Neuron (in vitro differentiated cells): Measurements from ENCODE around the gene E2F6.

Experiments used
- H2AFZ ChIP-seq: one replicate; pipeline ENCODE4 v1.6.1; 2013; ENCODE audit warnings: low read depth, mild to moderate bottlenecking, inconsistent platforms, low read length, moderate library complexity
- H3K27me3 ChIP-seq: one replicate; pipeline ENCODE4 v1.6.1; 2013; ENCODE audit warnings: low read length; ENCODE audit not compliant: insufficient read depth
- H3K36me3 ChIP-seq: one replicate; pipeline ENCODE4 v1.6.1; 2013; ENCODE audit warnings: low read length; ENCODE audit not compliant: insufficient read depth
- H3K4me1 ChIP-seq: one replicate; pipeline ENCODE4 v1.6.1; 2013; ENCODE audit warnings: low read length; ENCODE audit not compliant: insufficient read depth
- H3K4me3 ChIP-seq: 2 replicates; pipeline ENCODE4 v1.5.1; 2013; ENCODE audit warnings: mild to moderate bottlenecking, low read length, moderate library complexity
- H3K9me3 ChIP-seq: one replicate; pipeline ENCODE4 v1.6.1; 2013; ENCODE audit warnings: low read length

E2F6 gene

GRCh38 chr2:11430729-11431128 is 35.2 kb downstream of the E2F6 start:
- Histone ChIP-seq H3K4me3 (no peak overlapping the region), H3K9me3 (no peaks in the 10 kb centered on the region), H3K4me1 (no peaks in the 10 kb centered on the region), H3K27me3 (no peaks in the 10 kb centered on the region), H2AFZ (no peak overlapping the region), H3K36me3 (peaks cover 3% of the 10 kb centered on the region)

GRCh38 chr2:11427224-11427623 is 38.7 kb downstream of the E2F6 start:
- Histone ChIP-seq H3K27me3 (no peaks in the 10 kb centered on the region), H3K36me3 (peaks cover 3% of the 10 kb centered on the region), H3K4me1 (no peaks in the 10 kb centered on the region), H3K4me3 (no peak overlapping the region), H2AFZ (no peak overlapping the region), H3K9me3 (peaks cover 6% of the 10 kb centered on the region)

GRCh38 chr2:11422901-11423435 is 43.0 kb downstream of the E2F6 start:
- no peak overlapping the region for H3K4me3 ChIP-seq
- no peaks in the 10 kb centered on the region for H3K27me3 ChIP-seq
- no peak overlapping the region for H2AFZ ChIP-seq
- peaks cover 3% of the 10 kb centered on the region for H3K36me3 ChIP-seq
- H3K9me3 ChIP-seq, result peaks cover 9% of the 10 kb centered on the region
- no peaks in the 10 kb centered on the region for H3K4me1 ChIP-seq

- Histone ChIP-seq H2AFZ (no peak overlapping the region), H3K27me3 (no peaks in the 10 kb centered on the region), H3K4me1 (no peaks in the 10 kb centered on the region), H3K9me3 (peaks cover 10% of the 10 kb centered on the region), H3K4me3 (no peak overlapping the region), H3K36me3 (peaks cover 3% of the 10 kb centered on the region)
These were observed 43.5 kb downstream of the E2F6 start for GRCh38 chr2:11422491-11422865.

- Histone ChIP-seq H3K4me1 (no peaks in the 10 kb centered on the region), H3K9me3 (peaks cover 14% of the 10 kb centered on the region), H2AFZ (no peak overlapping the region), H3K36me3 (peaks cover 3% of the 10 kb centered on the region), H3K4me3 (no peak overlapping the region), H3K27me3 (no peaks in the 10 kb centered on the region)
These were observed 44.0 kb downstream of the E2F6 start for GRCh38 chr2:11421863-11422490.

- H3K36me3 ChIP-seq, result peaks cover 3% of the 10 kb centered on the region
- no peaks in the 10 kb centered on the region for H3K27me3 ChIP-seq
- no peaks in the 10 kb centered on the region for H3K4me1 ChIP-seq
- H2AFZ ChIP-seq, result no peak overlapping the region
- no peak overlapping the region for H3K4me3 ChIP-seq
- peaks cover 15% of the 10 kb centered on the region for H3K9me3 ChIP-seq
These were observed 45.3 kb downstream of the E2F6 start for GRCh38 chr2:11420671-11421070.

- Histone ChIP-seq H3K4me3 (no peak overlapping the region), H3K27me3 (no peaks in the 10 kb centered on the region), H3K36me3 (peaks cover 2% of the 10 kb centered on the region), H2AFZ (no peak overlapping the region), H3K4me1 (no peaks in the 10 kb centered on the region), H3K9me3 (peaks cover 15% of the 10 kb centered on the region)
These were observed 45.8 kb downstream of the E2F6 start for GRCh38 chr2:11420190-11420589.

GRCh38 chr2:11419781-11420180 is 46.2 kb downstream of the E2F6 start:
- H2AFZ ChIP-seq, result no peak overlapping the region
- H3K4me3 ChIP-seq, result no peak overlapping the region
- no peaks in the 10 kb centered on the region for H3K36me3 ChIP-seq

GRCh38 chr2:11417946-11418585 is 47.9 kb downstream of the E2F6 start:
- peaks cover 10% of the 10 kb centered on the region for H3K9me3 ChIP-seq

More at GRCh38 chr2:11419781-11420180, 46.2 kb downstream of the E2F6 start:
- Histone ChIP-seq H3K4me1 (peaks cover 1% of the 10 kb centered on the region), H3K27me3 (no peaks in the 10 kb centered on the region), H3K9me3 (peaks cover 11% of the 10 kb centered on the region)

GRCh38 chr2:11416931-11417330 is 49.0 kb downstream of the E2F6 start:
- Histone ChIP-seq H3K4me3 (no peak overlapping the region), H2AFZ (no peak overlapping the region), H3K27me3 (no peaks in the 10 kb centered on the region), H3K4me1 (peaks cover 7% of the 10 kb centered on the region), H3K36me3 (no peaks in the 10 kb centered on the region), H3K9me3 (peaks cover 10% of the 10 kb centered on the region)

More at GRCh38 chr2:11417946-11418585, 47.9 kb downstream of the E2F6 start:
- no peak overlapping the region for H2AFZ ChIP-seq
- no peak overlapping the region for H3K4me3 ChIP-seq
- peaks cover 7% of the 10 kb centered on the region for H3K4me1 ChIP-seq
- no peaks in the 10 kb centered on the region for H3K36me3 ChIP-seq
- no peaks in the 10 kb centered on the region for H3K27me3 ChIP-seq

GRCh38 chr2:11416186-11416585 is 49.8 kb downstream of the E2F6 start:
- H3K4me1 ChIP-seq, result peaks cover 11% of the 10 kb centered on the region
- H2AFZ ChIP-seq, result no peak overlapping the region
- no peak overlapping the region for H3K4me3 ChIP-seq
- no peaks in the 10 kb centered on the region for H3K36me3 ChIP-seq
- peaks cover 10% of the 10 kb centered on the region for H3K9me3 ChIP-seq
- H3K27me3 ChIP-seq, result no peaks in the 10 kb centered on the region

GRCh38 chr2:11414372-11415124 is 51.4 kb downstream of the E2F6 start:
- Histone ChIP-seq H3K9me3 (peaks cover 10% of the 10 kb centered on the region), H3K27me3 (no peaks in the 10 kb centered on the region), H3K4me1 (peaks cover 15% of the 10 kb centered on the region), H3K4me3 (peak overlapping the region; percentile 17), H2AFZ (peak overlapping the region; percentile 31), H3K36me3 (no peaks in the 10 kb centered on the region)

- Histone ChIP-seq H3K9me3 (peaks cover 5% of the 10 kb centered on the region), H3K4me1 (peaks cover 15% of the 10 kb centered on the region), H2AFZ (no peak overlapping the region), H3K4me3 (no peak overlapping the region), H3K27me3 (no peaks in the 10 kb centered on the region), H3K36me3 (no peaks in the 10 kb centered on the region)
These were observed 53.5 kb downstream of the E2F6 start for GRCh38 chr2:11412449-11412810.
